Peyer's patch (tissue), 4 donors: Measurements from ENCODE around the gene SUN3. TPM values are rescaled to one million over a fixed set of nuclear protein-coding genes. Genes with fewer than 3 reads are reported as not detected.
"Not testable (repeated sequence)": the region's sequence is repeated elsewhere in the genome, so short reads cannot be mapped to it uniquely, and the experiment has no call there.

Source experiments
- DNase-seq, 3 donors: peaks; one replicate each; pipeline ENCODE4 v3.0.0-alpha.2; 2017 to 2019
- H3K27ac ChIP-seq, 4 donors: fragments of 200-600 bp; sonication (generic); one replicate each; pipeline ENCODE4 v1.5.1; 2016 to 2019
- H3K27me3 ChIP-seq, 2 donors: fragments of 200-600 bp; sonication (generic); one replicate each; pipeline ENCODE4 v1.5.1; 2019
- H3K36me3 ChIP-seq, 3 donors: fragments of 200-600 bp; sonication (generic); one replicate each; pipeline ENCODE4 v1.5.1; 2016 to 2019
- H3K4me1 ChIP-seq, 4 donors: fragments of 200-600 bp; sonication (generic); one replicate each; pipeline ENCODE4 v1.5.1; 2016 to 2019
- H3K4me3 ChIP-seq, 4 donors: fragments of 200-600 bp; sonication (generic); 1 replicate in 3 of 4; 2 replicates in 1 of 4; pipeline ENCODE4 v1.5.1; 2016 to 2019; ENCODE audit warnings: mild to moderate bottlenecking in 1 of 4
- H3K9me3 ChIP-seq, 4 donors: fragments of 200-600 bp; sonication (generic); one replicate each; pipeline ENCODE4 v1.5.1; 2016 to 2019; ENCODE audit warnings: mild to moderate bottlenecking in 1 of 4
- CTCF ChIP-seq, 6 experiments: fragments of 450-650 bp in 4 of 6; fragments of 200-600 bp in 2 of 6; sonication (generic) in 1 of 6; IDR thresholded peaks; one replicate each; pipeline ENCODE4 v1.5.1; 2017 to 2019; ENCODE audit warnings: antibody characterized with exemption in 6 of 6, mild to moderate bottlenecking in 3 of 6, moderate library complexity in 1 of 6
- POLR2A ChIP-seq, 2 donors: fragments of 450-650 bp; IDR thresholded peaks; one replicate each; pipeline ENCODE4 v1.5.1; 2017; ENCODE audit warnings: antibody characterized with exemption in 2 of 2, mild to moderate bottlenecking in 2 of 2, moderate library complexity in 2 of 2
- total RNA-seq, 4 donors: library from RNA; depleted of rRNA; stranded (reverse); fragments of >200 nt; gene quantifications; one replicate each; pipeline ENCODE4 v1.1.0, GENCODE V29; 2016

Gene SUN3
- total RNA-seq, 4 donors from 2014 or later = not detected

GRCh38 chr7:47988496-47989386 lies 40.2 kb downstream of the SUN3 start:
- H3K27ac ChIP-seq = no peak overlapping the region
- H3K27me3 ChIP-seq = no peaks in the 10 kb centered on the region
- H3K36me3 ChIP-seq = no peaks in the 10 kb centered on the region
- no peaks in the 10 kb centered on the region for H3K4me1 ChIP-seq
- H3K9me3 ChIP-seq = no peaks in the 10 kb centered on the region
- no peak for DNase-seq
- TF ChIP-seq CTCF (IDR thresholded peaks at IDR 0.05) = peak in 4 of 6 experiments; percentile 6 to 30 (median 8)
- TF ChIP-seq POLR2A (IDR thresholded peaks at IDR 0.05) = no peak
- no peak overlapping the region for H3K4me3 ChIP-seq

GRCh38 chr7:47982610-47983009 lies 46.3 kb downstream of the SUN3 start:
- Histone ChIP-seq H3K36me3 (peaks cover 0 to 6% (median 0%) of the 10 kb centered on the region in 3 donors), H3K9me3 (no peaks in the 10 kb centered on the region), H3K27ac (no peak overlapping the region), H3K27me3 (no peaks in the 10 kb centered on the region), H3K4me1 (peaks cover 0 to 10% (median 3%) of the 10 kb centered on the region in 4 donors), H3K4me3 (no peak overlapping the region)
- TF ChIP-seq CTCF (IDR thresholded peaks at IDR 0.05) (no peak), POLR2A (IDR thresholded peaks at IDR 0.05) (no peak)
- no peak for DNase-seq

- H3K27me3 ChIP-seq, H3K9me3 ChIP-seq, DNase-seq, H3K4me1 ChIP-seq, H3K27ac ChIP-seq, H3K4me3 ChIP-seq: not testable (repeated sequence)
- H3K36me3 ChIP-seq = peaks cover 0 to 25% (median 0%) of the 10 kb centered on the region in 3 donors
These were observed 48.3 kb downstream of the SUN3 start for GRCh38 chr7:47980648-47981047.

- Histone ChIP-seq H3K9me3 (no peaks in the 10 kb centered on the region), H3K27me3 (no peaks in the 10 kb centered on the region), H3K4me3 (peak overlapping the region; percentile 58 to 84 (median 72)), H3K27ac (peak overlapping the region; percentile 82 to 91 (median 84)), H3K36me3 (peaks cover 0 to 34% (median 0%) of the 10 kb centered on the region in 3 donors), H3K4me1 (peaks cover 0 to 10% (median 3%) of the 10 kb centered on the region in 4 donors)
- TF ChIP-seq POLR2A (IDR thresholded peaks at IDR 0.05) (no peak), CTCF (IDR thresholded peaks at IDR 0.05) (no peak)
- DNase-seq = no peak
These were observed 49.1 kb downstream of the SUN3 start for GRCh38 chr7:47979832-47980181.

- peaks cover 0 to 39% (median 0%) of the 10 kb centered on the region in 3 donors for H3K36me3 ChIP-seq
- TF ChIP-seq POLR2A (IDR thresholded peaks at IDR 0.05) (peak; percentile 57 to 83), CTCF (IDR thresholded peaks at IDR 0.05) (no peak)
- peak; percentile 93 to 98 (median 94) for DNase-seq
- H3K27me3 ChIP-seq = no peaks in the 10 kb centered on the region
- H3K4me1 ChIP-seq = peaks cover 0 to 10% (median 3%) of the 10 kb centered on the region in 4 donors
- no peaks in the 10 kb centered on the region for H3K9me3 ChIP-seq
- peak within 1 kb of the TSS; percentile 58 to 84 (median 72) for H3K4me3 ChIP-seq
- peak within 1 kb of the TSS; percentile 82 to 91 (median 84) for H3K27ac ChIP-seq
These were observed 49.6 kb downstream of the SUN3 start, which contains the start of gene HUS1 for GRCh38 chr7:47979145-47979831. Gene HUS1 (minus strand): TSS chr7:47979615. CDS start chr7:47979519, 96 bp downstream.

- Histone ChIP-seq H3K27me3 (no peaks in the 10 kb centered on the region), H3K27ac (peak overlapping the region; percentile 82 to 91 (median 84)), H3K4me1 (peaks cover 0 to 10% (median 3%) of the 10 kb centered on the region in 4 donors), H3K4me3 (peak overlapping the region; percentile 58 to 84 (median 72)), H3K9me3 (no peaks in the 10 kb centered on the region), H3K36me3 (peaks cover 0 to 44% (median 0%) of the 10 kb centered on the region in 3 donors)
- TF ChIP-seq CTCF (IDR thresholded peaks at IDR 0.05) (no peak), POLR2A (IDR thresholded peaks at IDR 0.05) (no peak)
- DNase-seq = no peak
These were observed 50.1 kb downstream of the SUN3 start for GRCh38 chr7:47978790-47979144.
